RPMI7951 (cell line): Measurements from ENCODE around the gene RAD9A. TPM values are rescaled to one million over a fixed set of nuclear protein-coding genes. Genes with fewer than 3 reads are reported as not detected.

Experiments used
- DNase-seq: peaks from one replicate; pipeline ENCODE4 v3.0.0-alpha.2; 2012; ENCODE audit warnings: low read depth
- total RNA-seq: library from RNA; depleted of rRNA; stranded (reverse); fragments of >200 nt; shearing (Covaris generic); gene quantifications from 2 replicates; pipeline ENCODE4 v1.2.3, GENCODE V29; 2014; rRNA removed

Gene RAD9A
- total RNA-seq, 1 experiment from 2014 or later, result 13.8 TPM

- peak; percentile 22 for DNase-seq
Observed at GRCh38 chr11:67439321-67440228, 47.8 kb downstream of the RAD9A start.

GRCh38 chr11:67440229-67441097 lies 48.7 kb downstream of the RAD9A start:
- DNase-seq, result no peak

- DNase-seq, result no peak
Observed at GRCh38 chr11:67441098-67441563, 49.3 kb downstream of the RAD9A start.

DNA sequence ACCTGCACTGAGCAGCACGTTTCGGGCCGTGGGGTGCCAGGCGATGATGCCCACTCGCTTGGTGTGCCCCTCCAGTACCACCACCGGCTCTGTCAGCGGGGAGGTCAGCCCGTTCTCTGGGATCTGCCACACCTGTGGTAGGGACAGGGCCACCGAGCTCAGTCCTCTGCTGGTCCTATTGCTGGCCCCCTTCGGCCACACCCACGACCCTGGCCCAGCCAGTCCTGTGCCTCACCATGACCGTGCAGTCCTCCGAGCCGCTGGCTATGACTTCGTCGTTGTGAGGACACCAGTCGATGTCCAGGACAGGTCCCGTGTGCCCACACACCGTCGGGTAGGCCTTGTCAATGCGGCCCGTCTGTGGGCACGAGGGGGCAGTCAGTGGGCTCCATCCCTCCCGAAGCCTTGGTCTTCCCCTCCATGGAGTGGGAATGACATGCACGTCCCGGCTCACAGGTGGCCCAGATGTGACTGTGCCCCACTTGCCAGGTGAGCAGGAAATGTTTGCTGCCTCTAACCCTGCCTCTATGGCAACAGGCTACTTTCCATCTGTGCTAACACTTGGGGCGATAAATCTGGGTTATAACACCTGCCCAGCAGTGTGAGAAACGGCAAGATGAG lies 50.1 kb downstream of the RAD9A start:
- DNase-seq, result no peak

GRCh38 chr11:67442504-67443404 lies 51.0 kb downstream of the RAD9A start:
- no peak for DNase-seq

- no peak for DNase-seq
Observed at GRCh38 chr11:67445515-67445914, 53.7 kb downstream of the RAD9A start.

Other genes starting within 250 kb of the RAD9A start
- gene GRK2, start 125.5 kb upstream of the RAD9A start, total RNA-seq, result 22.0 and 32.9 TPM in 2 replicates
- 17.6 and 28.5 TPM in 2 replicates for gene ANKRD13D, start 102.7 kb upstream of the RAD9A start, total RNA-seq
- 8.0 and 10.9 TPM in 2 replicates for gene SSH3, start 88.5 kb upstream of the RAD9A start, total RNA-seq
- 68.0 and 85.3 TPM in 2 replicates for gene POLD4, start 38.4 kb upstream of the RAD9A start, total RNA-seq
- gene CLCF1, start 18.4 kb upstream of the RAD9A start, total RNA-seq, result 4.8 and 5.4 TPM in 2 replicates
- gene PPP1CA, start 9.9 kb downstream of the RAD9A start, total RNA-seq, result 300 and 345 TPM in 2 replicates
- not detected in 2 replicates for gene TBC1D10C, start 12.1 kb downstream of the RAD9A start, total RNA-seq
- gene CARNS1, start 23.7 kb downstream of the RAD9A start, total RNA-seq, result not detected in 2 replicates
- 46.5 and 48.2 TPM in 2 replicates for gene RPS6KB2, start 36.5 kb downstream of the RAD9A start, total RNA-seq
- gene PTPRCAP, start 45.7 kb downstream of the RAD9A start, total RNA-seq, result 0.39 TPM in 1 of 2 replicates, not detected in the other
- 88.6 and 104 TPM in 2 replicates for gene CORO1B, start 51.5 kb downstream of the RAD9A start, total RNA-seq
- gene GPR152, start 60.7 kb downstream of the RAD9A start, total RNA-seq, result not detected in 2 replicates
- not detected in 2 replicates for gene CABP4, start 63.4 kb downstream of the RAD9A start, total RNA-seq
- 25.6 and 28.0 TPM in 2 replicates for gene TMEM134, start 77.3 kb downstream of the RAD9A start, total RNA-seq
- gene AIP, start 91.0 kb downstream of the RAD9A start, total RNA-seq, result 106 and 114 TPM in 2 replicates
- gene PITPNM1, start 113.4 kb downstream of the RAD9A start, total RNA-seq, result 16.2 and 44.0 TPM in 2 replicates
- gene CDK2AP2, start 116.2 kb downstream of the RAD9A start, total RNA-seq, result 71.7 and 84.9 TPM in 2 replicates
- not detected in 2 replicates for gene CABP2, start 131.5 kb downstream of the RAD9A start, total RNA-seq
- 1,090 and 1,270 TPM in 2 replicates for gene GSTP1, start 191.8 kb downstream of the RAD9A start, total RNA-seq
- 203 and 251 TPM in 2 replicates for gene NDUFV1, start 214.9 kb downstream of the RAD9A start, total RNA-seq
- 7.2 and 11.6 TPM in 2 replicates for gene NUDT8, start 238.0 kb downstream of the RAD9A start, total RNA-seq
- gene TBX10, start 247.8 kb downstream of the RAD9A start, total RNA-seq, result not detected in 2 replicates